NK-92 (cell line): Measurements from ENCODE around the gene DUSP18.
"Not testable (repeated sequence)": the region's sequence is repeated elsewhere in the genome, so short reads cannot be mapped to it uniquely, and the experiment has no call there.

Experiments
- DNase-seq: peaks from one replicate; lab custom pipeline; 2025; ENCODE audit not compliant: unreplicated experiment; lab: John Stamatoyannopoulos, UW

Gene DUSP18

DNA sequence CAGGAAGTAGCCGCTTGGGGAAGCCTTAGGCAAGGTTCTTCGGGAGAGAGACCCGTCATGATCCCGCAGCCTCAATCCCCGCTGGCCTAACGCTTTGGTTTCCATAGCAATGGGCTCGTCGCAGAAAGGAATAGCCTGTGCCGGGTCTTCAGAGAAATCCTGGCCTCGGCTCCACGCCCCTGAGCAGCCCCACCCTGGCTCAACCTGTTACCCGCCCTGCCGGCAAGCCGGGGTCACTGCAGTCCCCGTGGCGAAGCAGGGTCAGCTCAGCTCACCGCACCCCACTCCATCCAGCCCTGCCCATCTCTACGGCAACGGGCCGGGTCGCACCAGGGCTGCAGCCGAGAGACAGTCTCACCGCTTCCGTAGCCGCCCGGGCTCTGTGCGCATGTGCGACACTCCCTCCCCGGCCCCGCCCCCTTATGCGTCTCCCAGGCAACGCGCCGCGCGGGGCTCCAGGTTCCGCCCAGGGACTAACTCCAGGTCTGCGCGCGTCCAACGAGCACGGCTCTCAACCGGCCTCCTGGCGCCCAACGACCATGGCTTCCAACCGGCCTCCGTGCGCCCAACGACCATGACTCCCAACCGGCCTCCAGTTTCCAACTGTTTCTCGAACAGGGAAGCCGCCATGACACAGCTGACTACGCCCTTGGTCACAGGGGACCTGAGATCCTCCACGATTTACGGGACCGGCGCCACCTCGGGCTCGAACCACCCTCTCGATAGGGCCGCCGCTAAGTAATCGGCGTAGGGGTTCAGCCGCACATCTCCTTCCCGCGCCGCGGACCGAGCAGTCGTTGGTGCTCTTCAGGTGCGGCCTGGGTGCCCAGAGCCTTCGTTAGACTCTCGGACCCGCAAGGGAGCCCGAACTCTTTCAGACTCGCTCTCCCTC is at the start of gene DUSP18:
Gene DUSP18 (minus strand): TSS at position 382 of the 892 bp plus-strand sequence. CDS start 3,872 bp downstream, outside the sequence.
- DNase-seq = peak; percentile 55

- no peak for DNase-seq
These were observed 46.4 kb upstream of the DUSP18 start for GRCh38 chr22:30714062-30714461.

- DNase-seq = no peak
These were observed 44.4 kb upstream of the DUSP18 start for GRCh38 chr22:30712094-30712493.

DNA sequence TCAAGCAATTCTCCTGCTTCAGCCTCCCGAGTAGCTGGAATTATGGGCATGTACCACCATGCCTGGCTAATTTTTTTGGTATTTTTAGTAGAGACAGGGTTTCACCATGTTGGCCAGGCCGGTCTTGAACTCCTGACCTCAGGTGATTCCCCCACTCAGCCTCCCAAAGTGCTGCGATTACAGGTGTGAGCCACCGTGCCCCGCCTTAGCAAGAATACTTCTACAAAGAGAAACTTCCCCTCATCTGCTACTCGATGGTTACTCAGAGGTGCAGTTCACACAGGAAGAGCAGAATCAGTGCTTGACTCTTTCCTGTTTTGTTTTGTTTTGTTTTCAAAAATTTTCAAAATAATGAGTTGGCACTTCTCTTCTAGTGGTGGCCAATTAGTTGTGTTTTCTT is 42.3 kb upstream of the DUSP18 start:
- not testable (repeated sequence) for DNase-seq

DNA sequence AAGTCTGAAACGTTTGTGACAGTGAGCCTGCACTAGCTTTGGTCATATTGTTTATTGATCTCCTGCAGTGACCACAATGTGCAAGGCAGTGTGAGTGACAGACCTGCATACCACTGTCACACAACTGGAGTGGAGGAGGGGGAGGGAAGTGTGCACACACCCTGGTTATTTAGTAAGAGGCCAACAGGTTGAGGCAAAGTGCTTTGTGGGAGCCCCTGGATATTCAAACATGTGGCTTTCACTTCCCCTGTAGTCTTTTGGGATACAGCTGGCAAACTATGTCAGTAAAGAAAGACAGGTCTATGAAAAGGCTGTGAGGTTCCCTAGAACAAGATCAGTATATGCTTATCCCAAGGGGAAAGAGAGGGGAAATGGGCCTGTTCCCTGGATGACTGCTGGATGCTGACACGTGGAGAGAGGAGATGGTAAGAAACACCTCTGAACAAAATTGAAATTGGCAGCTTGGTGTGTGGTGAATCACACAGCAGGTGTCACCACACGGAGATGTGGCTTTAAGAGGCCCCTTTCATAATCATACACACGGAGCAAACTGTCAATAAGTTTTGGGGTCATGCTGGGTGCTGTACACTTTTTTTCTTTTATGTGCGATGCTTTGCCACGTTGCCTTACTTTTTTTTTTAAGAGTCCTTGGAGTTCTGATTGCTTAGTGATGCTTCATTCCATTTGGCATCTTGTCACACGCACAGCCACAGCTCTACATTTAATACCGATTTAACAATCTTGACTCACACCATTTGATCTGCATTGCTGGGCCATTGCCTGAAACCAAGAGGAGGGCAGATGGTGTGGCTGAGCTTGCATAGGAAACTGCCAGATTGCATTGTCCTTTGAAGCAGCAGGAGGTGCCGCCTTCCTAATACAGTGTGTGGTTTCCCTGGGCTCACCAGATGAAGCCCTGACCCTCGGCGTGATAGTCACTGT is 38.3 kb upstream of the DUSP18 start:
- no peak for DNase-seq

DNA sequence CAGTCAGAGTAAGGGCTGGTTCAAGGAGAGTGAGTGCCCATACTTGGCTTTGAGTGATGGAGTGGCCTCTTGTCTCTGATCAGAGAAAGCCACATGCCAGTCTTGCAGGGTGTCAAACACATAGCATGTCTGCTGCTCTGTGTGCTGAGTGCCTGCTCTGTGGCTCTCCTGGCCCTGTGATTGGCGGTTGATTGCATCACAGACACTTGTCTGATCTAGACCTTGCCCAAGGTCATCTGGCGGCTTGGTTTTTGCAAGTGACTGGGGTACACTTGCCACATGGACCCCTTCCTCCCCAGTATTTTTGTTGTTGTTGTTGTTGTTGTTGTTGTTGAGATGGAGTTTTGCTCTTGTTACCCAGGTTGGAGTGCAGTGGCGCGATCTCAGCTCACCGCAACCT is 37.3 kb upstream of the DUSP18 start:
- DNase-seq = no peak

DNA sequence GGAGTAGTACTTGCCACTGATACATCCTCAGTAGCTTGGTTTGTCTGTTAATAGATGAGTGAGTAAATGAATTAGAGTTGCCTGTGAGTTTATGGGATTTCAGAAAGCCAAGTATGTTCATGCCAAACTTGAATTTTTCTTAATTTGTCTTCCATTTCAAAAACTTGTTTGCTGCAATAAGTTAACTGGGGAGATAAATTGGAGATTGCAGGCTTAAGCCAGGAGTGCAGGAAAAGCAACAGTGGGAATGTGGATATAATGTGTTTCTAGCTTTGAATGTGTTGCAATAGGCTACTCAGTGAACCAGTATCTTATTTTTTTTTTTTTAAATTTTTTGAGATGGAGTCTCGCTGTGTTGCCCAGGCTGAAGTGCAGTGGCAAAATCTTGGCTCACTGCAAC is 35.2 kb upstream of the DUSP18 start:
- no peak for DNase-seq

- no peak for DNase-seq
These were observed 34.2 kb upstream of the DUSP18 start for GRCh38 chr22:30701872-30702271.

DNA sequence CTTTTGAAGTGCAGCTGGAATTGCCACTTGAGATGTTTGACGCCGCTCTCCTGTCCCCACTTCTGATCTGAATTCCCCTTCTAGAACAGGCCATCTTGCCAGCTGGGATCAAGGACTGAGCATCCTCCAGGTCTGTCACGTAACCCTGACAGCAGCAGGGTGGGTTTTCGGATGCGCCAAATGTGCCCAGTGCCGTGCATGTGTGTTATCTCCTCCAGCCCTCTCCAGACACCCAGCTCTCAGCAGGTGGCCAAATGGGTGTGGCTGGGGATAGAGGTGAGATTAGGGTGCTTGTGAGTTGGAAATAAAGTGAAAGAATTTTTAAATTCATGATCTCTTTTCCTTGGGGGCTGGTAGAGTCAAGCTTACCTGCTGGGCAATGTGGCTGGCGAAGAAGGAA is 30.3 kb upstream of the DUSP18 start:
- DNase-seq = no peak

DNA sequence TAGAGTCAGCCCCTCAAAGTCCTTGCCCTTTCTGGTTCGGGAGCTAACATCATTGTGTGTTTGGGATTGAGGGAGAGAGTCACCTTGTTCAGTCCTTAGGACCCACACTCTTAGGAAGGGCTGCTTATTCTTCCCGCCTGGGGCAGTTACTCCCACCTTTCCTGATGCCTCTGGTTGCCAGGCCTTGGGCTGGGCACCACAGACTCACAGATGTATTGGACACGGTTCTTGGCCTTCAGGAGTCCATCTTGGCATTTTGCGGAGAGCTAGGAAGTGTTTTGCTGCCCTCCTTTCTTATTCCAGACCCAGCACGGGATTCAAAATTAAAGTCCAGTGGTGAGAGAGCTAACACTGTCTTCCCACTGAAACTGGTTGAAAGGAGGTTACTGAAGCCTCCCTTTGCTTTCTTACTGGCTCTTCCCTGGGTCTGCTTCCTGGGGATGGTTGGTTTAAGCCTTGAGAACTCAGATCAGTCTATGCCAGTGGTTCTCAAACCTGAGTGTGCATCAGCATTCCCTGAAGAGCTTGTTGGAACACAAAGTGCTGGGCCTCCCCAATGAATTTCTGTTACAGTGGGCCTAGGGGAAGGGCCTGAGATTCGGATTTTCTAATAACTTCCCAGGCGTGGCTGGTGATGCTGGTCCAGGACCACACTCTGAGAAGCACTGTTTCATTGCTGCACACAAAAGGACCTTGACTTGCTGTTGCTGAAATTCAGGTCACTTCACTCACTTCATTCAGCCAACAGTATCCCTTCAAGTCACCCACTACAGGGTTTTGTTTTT is 28.4 kb upstream of the DUSP18 start:
- DNase-seq = no peak

DNA sequence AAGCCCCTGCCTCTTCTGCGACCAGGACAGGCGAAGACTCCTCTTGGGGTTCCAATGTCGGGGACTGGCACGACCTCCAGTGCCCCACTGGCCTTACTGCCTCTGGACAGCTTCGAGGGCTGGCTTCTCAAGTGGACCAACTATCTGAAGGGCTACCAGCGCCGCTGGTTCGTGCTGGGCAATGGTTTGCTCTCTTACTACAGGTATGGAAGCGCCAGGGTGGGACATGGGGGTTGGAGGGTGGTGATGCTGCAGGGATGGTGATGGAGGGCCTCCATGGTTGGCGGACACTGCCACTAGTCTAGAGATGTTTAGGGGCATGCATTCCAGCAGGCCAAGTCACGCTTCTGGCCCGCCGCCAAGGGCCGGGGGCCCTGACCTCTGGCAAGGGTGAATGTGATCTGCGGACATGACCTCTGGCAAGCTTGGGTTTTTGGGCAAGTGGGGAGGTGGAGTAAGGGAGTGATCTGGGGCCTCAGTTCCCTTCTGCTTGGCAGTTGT is 27.7 kb upstream of the DUSP18 start:
- DNase-seq = no peak

DNA sequence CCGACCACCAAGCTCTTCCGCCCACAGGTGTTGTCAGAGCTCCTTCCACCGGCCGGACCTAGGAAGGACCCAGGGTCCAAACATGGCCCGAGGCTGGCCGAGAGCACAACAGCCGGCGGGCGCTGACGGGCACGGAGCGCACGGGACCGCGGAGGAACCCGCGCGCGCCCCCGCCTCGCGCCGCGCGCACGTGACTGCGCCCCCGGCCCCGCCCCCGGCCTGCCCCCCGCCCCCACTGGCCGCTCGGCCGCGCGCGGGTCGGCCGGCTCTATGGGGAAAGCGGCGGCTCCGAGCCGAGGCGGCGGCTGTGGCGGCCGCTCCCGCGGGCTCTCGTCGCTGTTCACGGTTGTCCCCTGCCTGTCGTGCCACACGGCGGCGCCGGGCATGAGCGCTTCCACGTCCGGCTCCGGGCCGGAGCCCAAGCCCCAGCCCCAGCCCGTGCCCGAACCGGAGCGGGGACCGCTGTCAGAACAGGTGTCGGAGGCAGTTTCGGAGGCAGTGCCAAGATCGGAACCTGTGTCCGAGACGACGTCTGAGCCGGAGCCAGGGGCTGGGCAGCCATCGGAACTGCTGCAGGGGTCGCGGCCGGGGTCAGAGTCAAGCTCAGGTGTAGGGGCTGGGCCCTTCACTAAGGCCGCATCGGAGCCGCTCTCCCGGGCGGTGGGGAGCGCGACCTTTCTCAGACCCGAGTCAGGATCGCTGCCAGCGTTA is 27.1 kb upstream of the DUSP18 start, which contains the start of gene OSBP2:
Gene OSBP2 (plus strand): TSS at position 235 of the 711 bp plus-strand sequence. CDS start 36 bp downstream, at position 271.
- no peak for DNase-seq

DNA sequence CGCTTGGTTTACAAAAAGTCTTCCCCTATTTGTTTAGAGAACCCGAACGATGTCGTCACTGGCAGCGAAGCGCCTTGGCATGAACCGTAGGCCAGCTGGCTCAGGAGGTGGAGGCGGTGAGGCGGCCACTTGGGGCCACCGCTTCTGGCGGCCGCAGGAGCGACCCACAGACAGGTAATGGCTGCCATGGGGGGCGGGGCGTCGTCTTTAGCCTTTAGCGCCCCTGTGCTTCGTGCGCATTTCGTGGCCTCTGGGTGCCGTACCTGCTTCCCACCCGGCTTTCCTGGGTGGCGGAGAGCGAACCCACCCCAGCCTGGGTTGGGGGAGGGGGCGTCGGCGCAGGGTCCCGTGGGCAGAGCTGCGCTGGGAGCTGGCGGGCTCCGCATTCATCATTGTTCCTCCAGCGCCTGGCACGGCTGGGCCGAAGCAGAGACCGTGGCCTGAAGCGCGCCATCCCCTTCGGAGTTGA is 26.5 kb upstream of the DUSP18 start:
- DNase-seq = no peak

DNA sequence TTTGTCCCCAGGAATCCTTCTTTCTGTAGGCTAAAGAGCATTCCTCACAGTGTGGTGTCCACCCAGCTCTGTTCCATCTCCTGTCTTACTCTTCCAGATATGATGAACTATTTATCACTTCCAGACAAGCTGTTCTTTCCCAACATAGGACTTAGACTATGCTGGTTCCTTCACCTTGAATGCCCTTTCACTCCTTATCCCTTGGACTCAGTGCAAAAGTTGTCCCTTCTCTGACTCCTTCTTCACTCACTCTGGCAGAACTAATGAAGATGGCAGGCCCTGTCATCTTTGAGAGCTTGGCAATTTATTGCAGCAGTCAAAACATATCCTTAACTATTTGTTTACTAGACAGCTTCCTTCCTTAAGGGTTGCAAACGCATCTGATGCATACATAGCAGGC is 23.5 kb upstream of the DUSP18 start:
- no peak for DNase-seq

DNA sequence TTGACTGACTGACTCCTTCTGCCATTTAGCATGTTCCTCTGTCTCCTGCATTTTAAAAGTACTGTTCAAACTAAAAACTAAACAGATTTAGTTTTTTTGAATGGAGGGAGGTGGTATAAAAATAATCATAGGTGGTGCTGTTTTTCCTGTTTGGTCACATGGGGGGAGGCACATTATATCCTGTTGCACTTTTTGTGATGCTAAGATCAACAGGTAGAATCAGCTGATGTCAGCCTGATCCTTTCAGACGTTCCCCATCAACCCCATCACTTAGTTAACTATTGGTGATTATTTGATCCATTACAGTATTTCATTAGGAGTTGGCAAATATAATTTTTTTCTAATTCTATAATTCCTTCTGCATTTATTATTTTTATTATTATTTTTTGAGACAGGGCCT is 21.9 kb upstream of the DUSP18 start:
- no peak for DNase-seq

DNA sequence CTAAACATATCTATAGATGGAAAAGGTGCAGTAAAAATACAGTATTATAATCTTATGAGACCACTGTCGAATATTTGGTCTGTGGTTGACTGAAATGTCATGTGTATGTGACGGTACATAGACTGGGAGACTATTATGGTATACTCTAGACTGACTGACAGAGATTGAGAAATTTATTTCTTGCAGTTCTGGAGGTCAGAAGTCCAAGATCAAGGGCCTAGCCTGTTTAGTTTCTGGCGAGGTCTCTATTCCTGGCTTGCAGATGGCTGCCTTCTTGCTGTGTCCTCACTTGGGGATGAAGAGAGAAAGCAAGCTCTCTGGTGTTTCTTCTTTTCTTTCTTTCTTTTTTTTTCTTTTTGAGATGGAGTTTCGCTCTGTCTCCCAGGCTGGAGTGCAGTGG is 19.7 kb upstream of the DUSP18 start:
- DNase-seq = no peak

GRCh38 chr22:30685178-30685577 is 17.5 kb upstream of the DUSP18 start:
- DNase-seq = no peak

DNA sequence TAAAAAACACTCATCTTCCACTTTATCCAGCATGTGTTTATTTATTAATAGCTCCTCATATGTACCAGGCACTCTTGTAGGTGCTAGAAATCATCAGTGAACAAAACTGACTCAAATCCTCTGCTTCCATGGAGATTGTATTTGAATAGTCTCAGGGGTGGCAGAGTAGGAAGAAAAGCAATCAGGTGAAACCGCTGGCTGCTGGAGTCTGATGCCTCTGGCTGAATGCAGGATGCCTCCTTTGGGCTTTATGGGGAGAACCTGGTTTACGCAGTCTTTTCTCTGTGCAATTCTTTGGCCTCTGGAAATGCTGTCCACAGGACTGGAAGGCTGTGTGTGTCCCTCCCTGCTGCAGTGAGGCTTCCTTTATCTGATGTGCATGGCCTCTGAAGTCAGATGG is 14.2 kb upstream of the DUSP18 start:
- no peak for DNase-seq

DNA sequence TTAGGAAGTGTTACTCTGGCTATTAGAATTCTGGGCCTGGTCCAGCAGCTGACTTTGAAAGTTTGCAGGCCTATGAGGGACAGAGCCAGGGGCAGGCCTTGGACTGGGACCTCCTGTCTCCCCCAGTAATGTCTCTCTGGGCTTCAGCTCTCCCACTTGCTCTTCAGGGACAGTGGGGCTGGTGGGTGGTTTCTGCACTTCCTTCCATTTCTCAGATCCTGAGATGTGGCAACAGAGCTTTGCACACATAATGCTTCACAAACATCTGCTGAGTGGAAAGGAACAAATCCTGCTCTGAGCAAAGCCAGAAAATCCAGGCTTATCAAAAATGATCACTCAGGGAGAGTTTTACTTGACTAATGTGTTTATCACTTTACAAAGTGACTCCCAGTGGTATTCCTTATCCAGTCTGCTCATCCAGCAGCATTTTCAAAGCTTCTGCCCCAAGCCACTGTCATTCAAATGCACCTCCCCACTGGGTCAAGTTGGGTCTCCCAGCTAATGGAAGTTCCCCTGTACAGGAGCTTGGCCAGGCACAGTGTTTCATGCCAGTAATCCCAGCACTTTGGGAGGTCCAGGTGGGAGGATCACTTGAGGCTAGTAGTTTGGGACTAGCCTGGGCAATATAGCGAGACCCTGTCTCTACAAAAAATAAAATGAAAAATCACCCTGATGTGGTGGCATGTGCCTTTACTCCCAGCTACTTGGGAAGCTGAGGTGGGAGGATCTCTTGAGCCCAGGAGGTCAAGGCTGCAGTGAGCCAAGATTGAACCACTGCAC is 13.5 kb upstream of the DUSP18 start:
- DNase-seq = no peak
